GM12865 (cell line): ENCODE data around the gene DARS1.

Source experiments
- DNase-seq: peaks from one replicate; pipeline ENCODE4 v3.0.0; 2010; ENCODE audit warnings: low read depth
- H3K4me3 ChIP-seq: 2 replicates; pipeline ENCODE4 v1.5.1; 2011; ENCODE audit warnings: mild to moderate bottlenecking, low read depth, low read length, control low read depth
- CTCF ChIP-seq: IDR thresholded peaks from 2 replicates; pipeline ENCODE4 v1.5.1; 2011; ENCODE audit warnings: low read length, control low read depth, low read depth, inconsistent platforms; ENCODE audit not compliant: insufficient read depth; ENCODE audit errors: missing control alignments

The DARS1 gene

GRCh38 chr2:135909976-135910375, 75.5 kb downstream of the DARS1 start:
- DNase-seq: no peak
- TF ChIP-seq CTCF: no peak
- H3K4me3 ChIP-seq: no peak overlapping the region

GRCh38 chr2:135905679-135906078, 79.7 kb downstream of the DARS1 start:
- DNase-seq: no peak
- TF ChIP-seq CTCF: no peak
- H3K4me3 ChIP-seq: no peak overlapping the region

- no peak for DNase-seq
Measured at GRCh38 chr2:135904341-135904989, 81.0 kb downstream of the DARS1 start.

GRCh38 chr2:135903650-135904049, 81.8 kb downstream of the DARS1 start:
- TF ChIP-seq CTCF: no peak
- H3K4me3 ChIP-seq: no peak overlapping the region
- DNase-seq: no peak

More at GRCh38 chr2:135904341-135904989, 81.0 kb downstream of the DARS1 start:
- TF ChIP-seq CTCF: no peak
- H3K4me3 ChIP-seq: no peak overlapping the region

- no peak for DNase-seq
- no peak for TF ChIP-seq CTCF
- H3K4me3 ChIP-seq: no peak overlapping the region
Measured at GRCh38 chr2:135899567-135899966, 85.9 kb downstream of the DARS1 start.

GRCh38 chr2:135898234-135898786, 87.1 kb downstream of the DARS1 start:
- H3K4me3 ChIP-seq: no peak overlapping the region
- TF ChIP-seq CTCF: no peak
- DNase-seq: no peak

GRCh38 chr2:135894930-135895329, 90.5 kb downstream of the DARS1 start:
- H3K4me3 ChIP-seq: no peak overlapping the region
- no peak for DNase-seq
- no peak for TF ChIP-seq CTCF
